Hematopoietic multipotent progenitor cell treated with erythropoietin and hydrocortisone succinate and interleukin-3 and kit ligand, for 8 days (in vitro differentiated cells): ENCODE data around the gene PABPN1L.

Experiments used
- DNase-seq: peaks from one replicate; pipeline ENCODE4 v3.0.0-alpha.2; 2015

Gene PABPN1L

DNA sequence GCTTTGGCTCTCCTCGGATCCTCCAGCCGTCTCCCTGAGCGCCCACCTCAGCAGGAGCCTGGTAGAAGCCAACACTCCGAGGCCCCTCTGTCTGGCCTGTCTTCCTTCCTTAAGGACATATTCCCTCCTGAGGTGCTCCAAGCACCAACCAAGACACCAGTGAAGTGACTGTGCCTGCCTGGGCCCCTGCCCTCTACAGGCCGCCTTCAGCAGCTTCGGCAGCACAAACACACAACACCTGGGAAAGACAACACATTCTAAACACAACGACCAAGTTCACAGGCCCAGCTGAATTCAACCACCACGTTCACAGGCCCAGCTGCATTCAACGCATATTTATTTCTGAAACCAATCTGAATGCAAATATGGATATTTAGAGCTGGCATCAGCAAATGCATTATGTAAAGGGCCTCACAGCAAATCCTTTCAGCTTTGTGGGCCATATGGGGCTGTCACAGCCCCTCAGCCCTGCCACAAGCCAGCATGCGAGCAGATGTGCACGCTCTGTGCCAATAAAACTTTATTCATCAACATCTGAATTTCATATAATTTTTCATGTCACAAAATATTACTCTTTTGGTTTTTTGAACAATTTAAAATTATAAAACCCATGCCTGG, 21.9 kb downstream of the PABPN1L start:
- DNase-seq: no peak

DNA sequence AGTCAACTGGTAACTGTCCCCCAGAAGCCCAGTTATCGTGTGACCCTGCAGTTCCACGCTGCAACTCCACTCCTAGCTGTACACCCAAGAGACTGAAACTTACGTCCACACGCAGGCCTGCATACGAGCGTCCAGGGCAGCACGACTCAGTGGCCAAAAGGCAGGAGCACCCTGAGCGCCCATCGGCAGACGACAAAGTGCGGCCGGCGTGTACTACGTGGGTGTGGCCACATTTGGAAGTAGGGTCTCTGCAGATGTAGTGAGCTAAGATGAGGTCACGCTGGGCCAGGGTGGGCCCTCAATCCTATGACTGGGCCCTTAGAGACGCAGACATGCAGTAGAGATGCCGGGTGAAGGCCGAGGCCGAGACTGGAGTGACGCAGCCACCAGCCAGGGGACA, 23.2 kb downstream of the PABPN1L start:
- no peak for DNase-seq

DNA sequence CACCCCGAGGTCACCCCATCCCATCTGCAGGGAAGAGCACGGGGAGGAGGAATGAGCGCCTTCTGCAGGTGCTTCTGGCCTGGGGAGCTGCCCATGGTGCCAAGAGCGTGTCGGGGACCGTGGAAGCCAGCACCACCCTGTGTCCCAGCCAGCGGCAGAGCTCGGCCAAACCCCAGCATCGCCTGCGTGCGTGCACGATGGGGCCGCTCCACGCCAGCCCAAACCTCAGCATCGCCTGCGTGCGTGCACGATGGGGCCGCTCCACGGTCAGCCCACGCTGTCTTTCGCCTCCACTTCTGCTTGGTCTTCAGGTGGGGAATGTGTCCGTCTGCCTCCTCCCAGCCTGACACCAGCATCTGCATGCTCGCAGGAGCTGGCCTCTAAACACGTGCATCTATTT, 23.7 kb downstream of the PABPN1L start:
- no peak for DNase-seq

DNA sequence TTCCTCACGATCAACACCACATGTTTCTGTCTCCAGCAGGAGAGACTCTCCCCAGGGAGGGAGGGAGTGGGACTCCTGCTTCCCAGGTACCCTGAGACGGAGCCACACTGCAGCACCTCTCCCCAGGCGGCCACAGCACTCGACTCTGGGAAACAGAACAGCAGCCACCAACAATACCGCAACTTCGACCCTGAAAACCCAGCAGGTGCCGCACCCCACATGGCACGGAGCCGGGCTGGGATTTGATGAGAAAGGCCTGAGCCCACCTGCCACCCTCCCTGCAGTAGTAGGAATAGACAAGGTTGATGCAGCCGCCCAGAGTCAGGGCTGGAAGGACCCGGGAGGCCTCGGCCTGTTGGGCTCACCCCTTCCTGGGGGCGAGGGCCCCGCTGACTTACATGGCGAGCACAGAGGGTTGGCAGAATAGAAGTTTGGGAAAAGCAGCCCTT, 24.1 kb downstream of the PABPN1L start:
- DNase-seq: no peak

DNA sequence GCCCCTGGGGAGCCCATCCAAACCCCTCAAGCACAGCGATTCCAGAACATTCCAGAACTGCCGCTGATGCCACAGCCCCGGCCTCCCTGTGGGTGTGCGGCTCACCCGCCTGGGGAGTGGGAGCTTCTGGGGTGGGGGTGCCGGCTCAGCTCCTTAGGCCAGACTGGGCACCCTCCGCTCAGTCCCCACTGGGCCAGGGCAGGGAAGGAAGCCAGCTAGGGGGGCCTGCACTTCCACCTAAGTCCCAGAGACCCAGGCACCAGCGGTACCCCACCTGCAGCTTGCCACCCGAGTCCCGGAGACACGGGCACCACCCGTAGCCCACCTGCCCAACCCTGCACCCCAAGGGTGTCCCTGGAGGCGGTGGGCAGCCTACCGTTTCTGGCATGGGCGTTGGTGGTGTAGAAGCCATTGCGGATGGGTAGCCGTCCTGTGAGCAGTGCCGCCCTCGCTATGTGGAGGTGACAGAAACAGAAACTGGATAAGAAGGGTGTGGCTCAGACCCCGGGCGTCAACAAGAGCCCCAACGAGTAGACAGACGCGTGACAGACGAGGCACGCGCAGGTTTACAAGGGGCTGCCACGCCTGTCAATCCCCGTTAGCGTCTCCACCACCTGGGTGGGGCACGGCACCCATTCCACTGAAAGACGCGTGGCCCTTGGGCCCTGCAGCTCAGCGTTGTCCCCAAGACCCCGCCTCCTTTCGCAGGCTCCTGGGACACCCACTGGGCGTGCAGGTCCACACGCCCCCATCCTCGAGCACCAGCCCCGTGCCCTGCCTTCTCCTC, 24.7 kb downstream of the PABPN1L start:
- DNase-seq: no peak

DNA sequence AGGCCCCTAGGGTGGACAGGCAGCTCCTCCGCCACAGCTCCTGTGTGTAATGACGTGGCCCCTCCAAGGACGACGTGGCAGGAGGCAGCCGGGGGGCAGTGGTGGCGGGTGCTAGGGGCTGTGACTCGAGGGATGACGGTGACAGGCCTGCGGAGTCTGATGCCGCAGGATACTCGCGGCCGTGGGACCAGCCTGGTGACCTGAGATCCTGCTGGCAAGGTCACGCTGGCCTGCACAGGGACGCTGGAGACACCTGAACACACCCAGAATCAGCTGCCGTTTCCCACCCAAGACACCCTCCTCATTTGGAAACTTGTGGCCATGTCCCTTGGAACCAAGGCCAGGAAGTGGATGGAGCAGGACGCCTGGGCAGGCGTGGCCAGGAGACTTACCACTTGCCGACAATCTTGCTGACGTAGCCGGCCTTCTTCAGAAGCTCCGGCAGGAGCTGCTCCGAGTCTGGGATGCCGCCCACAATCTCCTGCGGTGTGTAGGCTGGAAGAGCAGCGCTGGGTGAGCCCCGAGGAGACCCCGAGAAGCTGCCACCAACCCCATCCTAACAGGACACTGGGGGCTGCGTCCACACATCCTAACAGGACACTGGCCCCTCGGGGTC, 25.8 kb downstream of the PABPN1L start:
- DNase-seq: no peak

DNA sequence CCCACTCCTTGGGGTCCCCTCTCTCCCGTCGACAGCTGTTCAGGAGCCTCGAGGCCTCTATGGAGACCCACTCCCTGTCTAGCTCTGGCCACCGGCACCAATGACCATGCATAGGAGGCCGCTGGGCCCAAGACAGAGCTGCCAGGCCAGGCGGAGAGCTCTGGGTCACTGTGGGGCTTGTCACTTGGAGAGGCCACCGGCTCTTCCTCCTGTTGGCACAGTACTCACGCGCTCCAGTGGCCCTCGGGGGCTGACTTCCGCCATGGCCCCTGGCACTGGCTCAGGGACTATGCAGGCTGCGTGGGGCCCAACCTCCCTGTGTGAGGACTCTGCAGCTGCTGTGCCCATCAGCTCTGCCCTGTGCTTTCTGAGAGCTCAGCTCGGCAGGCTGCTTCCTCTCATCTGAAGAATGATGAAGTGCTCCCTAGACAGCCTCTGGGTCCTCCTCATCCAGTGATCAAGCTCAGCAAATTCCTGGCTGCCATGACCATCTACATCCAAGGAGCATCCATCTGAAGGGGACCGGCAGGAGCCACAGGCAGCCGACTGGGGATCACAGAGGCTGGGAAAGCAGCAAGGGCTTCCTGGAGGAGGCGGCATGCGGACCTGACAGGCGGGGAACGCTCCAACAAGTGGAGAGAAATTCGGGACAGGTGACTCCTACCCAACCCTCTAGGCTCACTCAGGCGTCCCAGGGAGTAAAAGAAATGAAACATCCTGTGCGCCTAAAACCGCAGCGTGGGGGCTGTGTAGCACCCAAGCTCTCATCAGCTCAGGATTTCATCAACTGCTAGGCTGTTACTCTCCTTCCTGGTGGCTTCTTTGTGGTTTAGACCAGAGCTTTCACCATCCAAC, 26.5 kb downstream of the PABPN1L start:
- no peak for DNase-seq

DNA sequence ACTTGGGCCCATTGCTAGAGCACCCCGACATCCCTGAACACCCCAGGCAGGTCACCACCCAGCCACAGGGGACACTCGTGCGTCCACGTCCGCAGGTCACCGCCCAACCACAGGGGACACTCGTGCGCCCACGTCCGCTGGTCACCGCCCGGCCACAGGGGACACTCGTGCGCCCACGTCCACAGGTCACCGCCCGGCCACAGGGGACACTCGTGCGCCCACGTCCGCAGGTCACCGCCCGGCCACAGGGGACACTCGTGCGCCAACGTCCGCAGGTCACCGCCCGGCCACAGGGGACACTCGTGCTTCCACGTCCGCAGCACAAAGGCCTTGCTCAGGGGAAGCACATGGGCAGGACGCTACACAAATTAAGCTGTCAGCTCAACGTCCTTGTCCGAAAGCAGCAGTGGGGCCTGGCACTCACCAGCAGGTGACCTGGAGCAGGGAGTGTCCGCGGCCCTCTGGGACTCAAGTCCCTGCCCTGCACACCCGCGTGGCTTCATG, 27.4 kb downstream of the PABPN1L start:
- DNase-seq: no peak

DNA sequence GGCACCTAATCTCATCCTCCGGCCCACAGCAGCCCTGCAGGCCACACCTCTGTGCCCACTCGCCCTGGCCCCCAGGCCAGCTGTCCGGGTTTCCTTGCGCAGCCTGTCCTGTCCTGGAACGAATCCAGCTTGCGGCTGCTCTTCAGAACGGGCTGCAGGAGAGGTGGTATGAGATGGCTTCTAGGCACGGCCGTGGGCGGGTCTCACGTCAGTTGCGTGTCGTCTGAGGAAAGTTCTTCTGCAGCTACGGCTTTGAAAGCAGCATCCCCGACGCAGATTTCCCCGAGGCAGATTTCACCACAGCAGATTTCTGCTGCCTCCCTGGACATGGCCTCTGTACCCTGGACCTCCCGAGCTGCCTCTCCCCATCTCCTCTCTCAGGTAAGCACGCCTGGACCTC, 27.9 kb downstream of the PABPN1L start:
- no peak for DNase-seq

DNA sequence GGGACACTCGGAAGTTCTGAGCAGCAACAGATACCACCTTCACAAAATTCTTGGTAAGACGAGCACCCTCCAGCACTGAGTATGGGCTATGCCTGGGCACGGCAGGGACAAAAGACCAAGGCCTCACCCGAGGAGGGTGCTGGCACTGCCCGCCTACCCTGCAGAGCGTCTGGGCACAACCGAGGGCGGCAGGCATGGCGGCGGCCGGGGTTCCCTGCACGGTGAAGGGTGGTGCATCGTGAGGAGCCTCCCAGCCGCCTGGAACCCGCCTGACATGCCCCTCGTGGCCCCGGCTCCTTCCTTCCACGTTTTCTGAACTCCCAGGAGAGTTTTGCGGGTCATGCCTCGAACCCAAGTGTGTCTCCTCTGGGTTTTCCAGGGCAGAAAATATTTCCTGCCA, 28.7 kb downstream of the PABPN1L start:
- DNase-seq: no peak

DNA sequence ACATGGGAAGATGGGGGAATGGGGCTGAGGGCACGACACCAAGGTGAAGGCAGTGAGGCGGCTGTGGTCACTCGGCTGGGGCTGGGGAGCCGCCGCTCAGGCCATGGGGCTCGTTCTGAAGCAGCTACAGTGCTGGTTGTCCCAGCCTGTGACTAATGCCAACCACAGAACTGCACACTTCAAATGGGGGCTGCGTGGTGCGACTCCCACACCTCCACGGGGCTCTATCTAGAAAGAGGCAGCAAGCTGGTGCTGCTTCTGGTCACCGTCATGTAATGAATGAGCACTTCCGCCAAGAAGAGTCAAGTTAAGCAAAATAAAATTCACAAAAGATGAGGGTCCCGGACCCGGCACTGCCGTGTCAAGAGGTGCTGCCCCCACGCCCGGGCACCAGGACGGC, 29.7 kb downstream of the PABPN1L start:
- DNase-seq: no peak

DNA sequence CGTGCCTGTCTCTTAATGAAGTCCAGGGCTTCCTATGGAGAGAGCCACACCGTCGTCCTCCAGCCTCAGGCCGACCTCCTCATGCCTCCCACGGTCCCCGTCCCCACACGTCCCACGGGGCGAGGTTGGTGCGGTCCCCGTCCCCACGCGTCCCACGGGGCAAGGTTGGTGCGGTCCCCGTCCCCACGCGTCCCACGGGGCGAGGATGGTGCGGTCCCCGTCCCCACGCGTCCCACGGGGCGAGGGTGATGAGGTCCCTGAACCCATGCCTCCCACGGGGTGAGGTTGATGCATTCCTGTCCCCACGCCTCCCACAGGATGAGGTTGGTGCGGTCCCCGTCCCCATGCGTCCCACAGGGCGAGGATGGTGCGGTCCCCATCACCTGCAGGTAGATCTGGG, 30.6 kb downstream of the PABPN1L start:
- no peak for DNase-seq

DNA sequence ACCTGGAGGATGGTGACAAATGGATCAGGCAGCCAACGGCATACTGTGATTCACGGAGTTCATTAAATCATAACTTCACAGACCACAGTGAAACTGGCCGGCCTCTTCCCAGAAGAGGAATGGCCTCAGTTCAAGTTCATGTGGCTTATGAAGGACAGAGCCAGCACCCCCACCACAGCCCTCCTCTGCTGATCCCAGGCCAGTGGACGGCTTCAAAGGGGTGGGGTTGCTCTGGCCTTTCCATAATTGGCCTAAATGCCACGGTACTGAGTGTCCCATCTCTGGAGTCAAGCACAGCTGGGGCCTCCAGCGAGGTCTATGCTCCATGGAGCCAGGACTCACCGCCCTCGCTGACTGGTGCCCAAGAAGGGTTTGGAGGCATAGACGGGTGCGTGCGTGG, 31.1 kb downstream of the PABPN1L start:
- no peak for DNase-seq

DNA sequence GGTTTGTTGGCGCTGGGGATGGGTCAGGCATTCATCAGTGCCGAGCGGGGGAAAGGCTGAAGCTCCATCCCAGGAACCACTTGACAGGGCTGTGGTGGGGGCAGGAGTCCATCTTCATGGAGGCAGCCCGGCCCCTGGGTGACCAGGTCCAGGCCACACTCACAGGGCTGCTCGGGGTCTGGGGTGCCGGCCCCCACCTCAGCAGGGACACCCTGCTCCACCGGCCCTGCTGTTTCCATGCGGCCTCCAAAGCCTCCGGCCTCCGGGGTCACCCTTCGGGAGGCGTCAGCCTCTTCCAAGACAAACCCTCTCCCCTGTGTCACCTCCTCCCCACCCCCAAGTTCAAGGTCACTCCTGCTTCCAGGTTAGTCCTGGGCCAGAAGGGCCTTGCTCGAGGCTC, 31.8 kb downstream of the PABPN1L start:
- no peak for DNase-seq

DNA sequence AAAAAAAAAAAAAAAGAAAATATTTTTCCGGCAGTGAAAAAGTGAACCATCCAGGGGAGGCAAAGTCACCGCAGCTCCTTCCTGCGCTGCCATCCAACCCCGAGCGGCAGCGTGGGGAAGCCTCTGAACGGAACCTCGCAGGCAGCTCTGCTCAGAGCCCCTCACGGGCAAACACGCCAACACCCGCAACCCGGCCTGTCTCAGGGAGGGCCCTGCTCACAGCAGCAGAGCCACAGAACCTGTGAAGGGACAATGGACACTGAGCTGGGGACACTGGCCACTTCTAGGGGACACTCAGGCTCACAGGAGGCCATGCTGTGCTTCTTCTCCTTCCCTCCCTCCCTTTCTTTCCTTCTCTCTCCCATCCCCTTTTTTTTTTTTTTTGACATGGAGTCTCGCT, 33.4 kb downstream of the PABPN1L start:
- no peak for DNase-seq

DNA sequence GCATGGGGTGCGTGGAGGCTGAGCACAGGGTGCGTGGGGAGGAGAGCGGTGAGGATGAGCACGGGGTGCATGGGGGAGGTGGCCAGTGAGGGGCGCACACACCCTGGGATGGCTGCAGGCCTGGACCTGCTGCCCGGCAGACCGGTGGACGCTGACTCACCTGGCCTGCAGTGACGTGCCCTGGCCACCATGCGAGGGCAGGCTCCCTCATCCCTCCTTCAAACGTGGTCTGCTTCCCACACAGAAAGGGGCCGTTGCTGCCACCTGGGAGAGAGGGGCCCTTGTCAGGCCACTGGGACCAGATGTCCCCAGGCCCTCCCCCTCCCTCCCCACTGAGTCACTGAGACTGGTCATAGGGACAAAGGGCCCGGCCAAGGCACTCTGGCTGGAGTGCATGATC, 34.6 kb downstream of the PABPN1L start:
- DNase-seq: no peak

DNA sequence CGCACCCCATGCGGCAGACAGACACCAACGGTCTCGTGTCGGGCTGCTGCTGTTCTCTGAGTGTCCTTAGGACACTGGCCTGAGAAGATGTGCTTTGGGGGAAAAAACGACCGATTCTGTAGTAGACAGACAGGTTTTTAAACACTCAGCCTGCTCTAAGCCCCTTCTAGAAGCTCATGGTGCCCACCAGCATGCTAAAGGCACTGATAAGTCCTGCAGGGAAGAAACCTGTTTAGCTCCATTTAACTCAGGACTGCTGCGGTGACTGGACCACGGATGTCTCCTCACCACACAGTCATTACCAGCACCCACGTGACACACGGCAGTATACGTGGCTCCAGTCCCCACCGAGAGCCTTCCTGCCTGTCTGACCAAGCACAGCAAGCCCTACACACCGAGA, 35.7 kb downstream of the PABPN1L start:
- no peak for DNase-seq

DNA sequence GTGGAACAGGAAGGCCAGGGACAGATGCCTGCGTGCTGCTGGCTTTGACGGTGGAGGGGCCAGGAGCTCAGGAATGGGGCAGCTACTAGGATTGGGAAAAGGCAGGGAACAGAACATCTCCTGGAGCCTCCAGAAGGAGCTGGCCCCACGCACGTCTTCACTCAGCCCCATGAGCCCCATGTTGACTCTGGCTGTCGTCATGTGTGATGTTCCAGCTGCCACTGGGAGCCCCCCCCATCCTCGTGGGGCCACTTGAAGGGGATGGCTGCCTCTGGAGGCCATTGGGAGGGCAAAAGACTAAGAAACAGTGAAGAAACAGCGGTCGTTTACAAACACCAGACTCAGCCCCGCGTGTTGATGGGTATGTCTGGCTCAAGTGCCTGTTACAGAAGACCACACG, 36.2 kb downstream of the PABPN1L start:
- DNase-seq: no peak

DNA sequence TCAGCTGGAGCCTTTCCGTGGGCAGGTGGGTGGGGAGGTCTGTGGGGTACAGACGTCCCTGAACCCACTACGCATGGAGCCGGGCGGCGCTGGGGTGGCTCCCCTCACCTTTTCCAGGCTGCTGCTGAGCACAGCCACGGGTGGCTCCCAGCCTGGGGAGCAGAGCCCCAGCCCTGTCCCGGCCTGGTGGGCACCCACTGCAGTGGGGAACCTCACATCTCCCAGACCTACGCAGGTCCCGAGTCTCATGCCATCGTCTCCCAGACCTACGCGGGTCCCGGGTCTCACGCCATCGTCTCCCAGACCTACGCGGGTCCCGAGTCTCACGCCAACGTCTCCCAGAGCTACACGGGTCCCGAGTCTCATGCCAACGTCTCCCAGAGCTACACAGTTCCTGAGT, 37.7 kb downstream of the PABPN1L start:
- DNase-seq: no peak

DNA sequence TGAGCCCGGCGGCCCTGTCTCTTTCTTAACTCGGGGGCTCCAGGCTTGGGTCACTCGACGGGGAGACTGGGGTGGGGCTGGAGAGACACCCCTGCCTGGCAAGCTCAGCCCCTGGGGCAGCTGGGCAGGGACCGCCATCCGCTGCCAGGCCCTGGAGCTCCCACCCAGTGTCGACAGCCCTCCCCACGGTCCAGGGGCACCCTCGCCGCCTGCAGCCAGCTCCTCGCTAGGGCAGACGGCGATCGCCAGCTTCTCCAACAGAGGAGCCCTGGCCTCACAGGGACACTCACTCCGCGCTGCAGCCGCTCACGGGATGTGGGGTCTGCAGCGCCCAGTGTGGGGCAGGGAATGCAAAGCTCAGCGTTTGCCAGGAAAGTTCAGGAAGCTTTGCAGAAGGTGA, 38.7 kb downstream of the PABPN1L start:
- no peak for DNase-seq

DNA sequence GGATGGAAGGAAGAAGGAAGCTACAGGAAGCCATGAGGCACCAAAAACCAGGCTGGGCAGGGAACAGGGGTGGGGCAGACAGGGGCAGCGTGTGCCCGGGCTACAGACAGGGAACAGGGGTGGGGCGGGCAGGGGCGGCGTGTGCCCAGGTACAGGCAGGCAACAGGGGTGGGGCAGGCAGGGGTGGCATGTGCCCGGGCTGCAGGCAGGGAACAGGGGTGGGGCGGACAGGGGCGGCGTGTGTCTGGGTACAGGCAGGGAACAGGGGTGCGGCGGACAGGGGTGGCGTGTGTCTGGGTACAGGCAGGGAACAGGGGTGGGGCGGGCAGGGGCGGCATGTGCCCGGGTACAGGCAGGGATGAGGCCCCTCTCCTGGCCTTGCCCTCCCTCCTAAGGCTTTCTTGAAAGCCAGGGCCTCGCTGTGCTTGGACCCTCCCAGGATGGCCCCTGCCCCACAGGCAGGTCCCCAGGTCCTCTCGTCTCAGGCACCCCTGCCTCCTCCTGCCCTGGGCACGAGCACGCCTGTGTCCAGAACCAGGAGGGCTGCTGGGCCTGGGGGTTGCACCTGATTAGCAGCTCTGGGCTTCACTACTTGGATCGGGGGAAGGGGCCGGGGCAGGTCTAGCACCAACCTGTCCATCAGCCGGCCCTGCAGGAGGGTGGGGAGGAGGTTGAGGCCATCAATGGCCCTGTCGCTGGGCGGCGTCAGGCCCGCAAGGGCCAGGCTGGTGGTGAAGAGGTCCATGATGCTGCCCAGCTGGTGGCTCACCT, 40.2 kb downstream of the PABPN1L start:
- no peak for DNase-seq

DNA sequence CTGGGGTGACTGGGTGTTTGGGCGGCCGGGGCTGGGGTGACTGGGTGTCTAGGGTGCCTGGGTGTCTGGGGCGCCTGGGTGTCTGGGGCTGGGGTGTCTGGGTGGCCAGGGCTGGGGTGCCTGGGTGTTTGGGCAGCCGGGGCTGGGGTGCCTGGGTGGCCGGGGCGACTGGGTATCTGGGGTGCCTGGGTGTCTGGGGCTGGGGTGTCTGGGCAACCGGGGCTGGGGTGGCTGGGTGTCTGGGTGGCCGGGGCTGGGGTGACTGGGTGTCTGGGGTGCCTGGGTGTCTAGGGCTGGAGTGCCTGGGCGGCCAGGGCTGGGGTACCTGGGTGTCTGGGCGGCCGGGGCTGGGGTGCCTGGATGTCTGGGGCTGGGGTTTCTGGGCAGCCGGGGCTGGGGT, 41.3 kb downstream of the PABPN1L start:
- DNase-seq: no peak
